ENCODE measurements around the gene ADAMTS19.

ADAMTS19 gene

DNA sequence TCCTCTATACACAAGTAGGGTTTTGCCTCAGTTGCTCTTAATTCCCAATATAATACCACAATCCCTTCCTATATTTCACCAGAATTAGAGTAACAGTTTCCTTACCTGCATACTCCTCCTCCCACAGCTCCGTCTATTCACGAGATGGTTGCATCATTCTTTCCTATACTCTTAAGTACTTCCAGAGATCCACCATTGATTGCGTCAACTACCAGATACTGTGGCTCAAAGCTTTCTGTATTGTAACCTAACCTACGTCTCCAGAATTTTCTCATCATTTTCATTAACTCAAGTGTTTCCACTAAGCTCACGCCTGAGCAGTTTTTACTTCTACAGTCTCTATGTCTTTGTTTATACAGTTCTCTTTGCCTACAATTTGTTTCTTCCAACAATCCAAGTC lies 256.6 kb downstream of the ADAMTS19 start:
- no peak overlapping the region for H3K27ac ChIP-seq
- TF ChIP-seq ZFX (IDR thresholded peaks at IDR 0.05; ENCODE audit: borderline replicate concordance): no peak
- TF ChIP-seq, protein P1, sequence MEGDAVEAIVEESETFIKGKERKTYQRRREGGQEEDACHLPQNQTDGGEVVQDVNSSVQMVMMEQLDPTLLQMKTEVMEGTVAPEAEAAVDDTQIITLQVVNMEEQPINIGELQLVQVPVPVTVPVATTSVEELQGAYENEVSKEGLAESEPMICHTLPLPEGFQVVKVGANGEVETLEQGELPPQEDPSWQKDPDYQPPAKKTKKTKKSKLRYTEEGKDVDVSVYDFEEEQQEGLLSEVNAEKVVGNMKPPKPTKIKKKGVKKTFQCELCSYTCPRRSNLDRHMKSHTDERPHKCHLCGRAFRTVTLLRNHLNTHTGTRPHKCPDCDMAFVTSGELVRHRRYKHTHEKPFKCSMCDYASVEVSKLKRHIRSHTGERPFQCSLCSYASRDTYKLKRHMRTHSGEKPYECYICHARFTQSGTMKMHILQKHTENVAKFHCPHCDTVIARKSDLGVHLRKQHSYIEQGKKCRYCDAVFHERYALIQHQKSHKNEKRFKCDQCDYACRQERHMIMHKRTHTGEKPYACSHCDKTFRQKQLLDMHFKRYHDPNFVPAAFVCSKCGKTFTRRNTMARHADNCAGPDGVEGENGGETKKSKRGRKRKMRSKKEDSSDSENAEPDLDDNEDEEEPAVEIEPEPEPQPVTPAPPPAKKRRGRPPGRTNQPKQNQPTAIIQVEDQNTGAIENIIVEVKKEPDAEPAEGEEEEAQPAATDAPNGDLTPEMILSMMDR (IDR thresholded peaks at IDR 0.05): no peak

DNA sequence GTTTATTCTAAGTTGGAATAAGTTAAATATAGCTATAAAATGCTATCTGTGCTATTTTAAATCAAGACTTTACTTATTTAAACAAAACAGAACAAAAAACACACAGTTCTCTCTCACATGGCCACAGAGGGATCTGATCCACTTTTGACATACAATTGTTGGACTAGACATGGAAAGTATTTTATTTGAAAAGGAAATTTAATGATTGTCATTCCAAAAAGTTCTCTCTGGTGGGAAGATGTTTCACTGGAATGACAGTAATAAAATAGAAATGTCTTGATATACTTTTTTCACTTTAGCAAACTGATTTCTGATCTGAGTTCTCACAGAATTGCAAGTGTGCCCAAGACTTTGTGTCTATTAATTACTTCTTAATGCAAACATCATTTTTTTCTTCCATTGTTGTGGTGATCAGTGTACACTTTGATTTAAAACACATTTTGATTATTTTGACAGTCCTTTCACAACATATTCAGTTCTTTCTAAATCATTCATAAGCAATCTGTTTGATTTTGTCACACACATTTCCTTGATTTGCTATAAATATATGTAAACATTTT lies 257.7 kb downstream of the ADAMTS19 start:
- TF ChIP-seq, protein P1 (IDR thresholded peaks at IDR 0.05): no peak
- TF ChIP-seq ZFX (IDR thresholded peaks at IDR 0.05; ENCODE audit: borderline replicate concordance): no peak
- H3K27ac ChIP-seq: no peak overlapping the region

DNA sequence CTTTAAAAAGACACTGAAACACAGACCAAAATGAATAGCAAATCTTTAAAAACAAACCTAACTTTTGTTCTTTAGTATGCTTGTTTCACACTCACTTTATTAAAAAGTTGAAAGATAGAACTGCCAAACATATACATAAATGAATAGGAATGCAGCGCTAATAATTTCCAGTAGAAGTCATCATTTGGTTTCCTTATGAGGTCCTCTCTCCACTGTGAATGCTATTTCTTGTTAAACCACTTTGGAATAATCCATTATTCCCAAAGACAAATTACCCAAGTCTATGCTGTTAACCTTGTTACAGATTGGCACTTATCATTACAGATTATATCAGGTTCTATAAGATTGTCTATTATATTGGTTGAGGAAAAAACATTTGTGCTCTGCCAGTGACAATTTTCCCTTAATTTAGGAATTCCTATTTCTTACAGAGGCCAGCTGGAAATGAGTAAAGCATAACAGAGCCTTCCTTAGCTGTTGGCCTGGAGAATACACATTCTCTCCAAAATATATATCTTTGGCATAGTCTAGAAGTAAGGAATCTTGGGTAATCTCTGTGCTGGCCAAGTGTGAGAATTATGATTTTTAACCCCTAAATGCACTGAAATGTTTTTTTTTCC lies 258.5 kb downstream of the ADAMTS19 start:
- TF ChIP-seq ZFX (IDR thresholded peaks at IDR 0.05; ENCODE audit: borderline replicate concordance): no peak
- TF ChIP-seq, protein P1 (IDR thresholded peaks at IDR 0.05): no peak
- no peak overlapping the region for H3K27ac ChIP-seq

DNA sequence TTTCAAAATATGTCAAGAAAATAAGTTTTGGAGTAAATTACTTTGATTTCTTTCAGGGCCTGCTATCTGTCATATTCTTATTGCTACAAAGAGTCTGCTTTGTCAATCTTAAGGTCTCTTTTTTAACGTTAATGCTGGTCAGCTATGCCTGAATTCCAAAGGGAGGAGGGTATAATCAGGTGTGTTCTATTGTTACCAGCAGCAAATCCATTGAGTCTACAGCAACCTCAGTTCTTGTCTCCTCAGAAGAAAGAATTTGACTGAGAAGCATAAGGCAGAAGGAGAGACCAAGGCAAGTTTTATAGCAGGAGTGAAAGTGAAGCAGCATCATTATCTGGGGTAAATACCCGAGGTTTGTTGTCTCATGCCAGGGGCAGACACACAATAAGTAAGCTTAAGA lies 264.1 kb downstream of the ADAMTS19 start:
- TF ChIP-seq, protein P1 (IDR thresholded peaks at IDR 0.05): no peak
- no peak for TF ChIP-seq ZFX (IDR thresholded peaks at IDR 0.05; ENCODE audit: borderline replicate concordance)
- H3K27ac ChIP-seq: no peak overlapping the region

DNA sequence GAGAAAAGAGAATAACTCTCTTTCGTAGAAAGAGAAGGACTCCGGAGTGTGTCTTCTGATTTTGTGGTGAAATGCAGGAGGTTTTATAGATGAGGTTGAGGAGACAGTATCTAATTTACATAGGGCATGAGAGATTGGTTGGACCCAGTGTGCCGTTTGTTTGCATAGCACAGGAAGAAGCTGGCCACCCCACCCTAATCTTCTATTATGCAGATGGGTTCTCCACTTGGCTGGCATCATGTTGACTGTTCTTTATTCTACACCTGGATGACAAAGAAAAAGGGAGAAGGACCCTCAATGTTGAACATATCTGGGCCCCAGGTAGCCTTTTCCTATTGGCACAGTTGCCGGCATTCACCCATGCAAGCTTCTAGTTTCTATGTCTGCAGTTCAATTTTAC lies 264.5 kb downstream of the ADAMTS19 start:
- no peak overlapping the region for H3K27ac ChIP-seq
- TF ChIP-seq, protein P1 (IDR thresholded peaks at IDR 0.05): no peak
- no peak for TF ChIP-seq ZFX (IDR thresholded peaks at IDR 0.05; ENCODE audit: borderline replicate concordance)

DNA sequence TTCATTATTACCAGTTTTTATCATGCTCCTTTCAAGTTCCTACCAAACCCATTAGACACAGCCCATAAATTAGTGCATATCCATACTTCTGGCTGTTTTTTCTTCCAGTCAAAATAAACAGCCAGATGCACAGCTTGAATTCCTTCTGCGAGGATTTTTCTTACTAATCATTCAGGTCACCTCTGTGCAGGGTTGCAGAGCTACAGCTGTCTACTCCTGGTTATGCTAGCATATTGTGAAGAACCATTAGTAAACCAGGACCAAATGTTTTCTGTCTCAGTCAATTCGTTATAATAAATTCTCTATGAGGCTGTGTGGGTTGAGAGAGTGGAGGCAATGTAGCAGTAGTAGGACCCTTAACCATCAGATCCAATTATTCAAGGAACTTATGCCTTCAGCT lies 279.7 kb downstream of the ADAMTS19 start:
- no peak overlapping the region for H3K27ac ChIP-seq
- no peak for TF ChIP-seq ZFX (IDR thresholded peaks at IDR 0.05; ENCODE audit: borderline replicate concordance)
- TF ChIP-seq, protein P1 (IDR thresholded peaks at IDR 0.05): no peak

DNA sequence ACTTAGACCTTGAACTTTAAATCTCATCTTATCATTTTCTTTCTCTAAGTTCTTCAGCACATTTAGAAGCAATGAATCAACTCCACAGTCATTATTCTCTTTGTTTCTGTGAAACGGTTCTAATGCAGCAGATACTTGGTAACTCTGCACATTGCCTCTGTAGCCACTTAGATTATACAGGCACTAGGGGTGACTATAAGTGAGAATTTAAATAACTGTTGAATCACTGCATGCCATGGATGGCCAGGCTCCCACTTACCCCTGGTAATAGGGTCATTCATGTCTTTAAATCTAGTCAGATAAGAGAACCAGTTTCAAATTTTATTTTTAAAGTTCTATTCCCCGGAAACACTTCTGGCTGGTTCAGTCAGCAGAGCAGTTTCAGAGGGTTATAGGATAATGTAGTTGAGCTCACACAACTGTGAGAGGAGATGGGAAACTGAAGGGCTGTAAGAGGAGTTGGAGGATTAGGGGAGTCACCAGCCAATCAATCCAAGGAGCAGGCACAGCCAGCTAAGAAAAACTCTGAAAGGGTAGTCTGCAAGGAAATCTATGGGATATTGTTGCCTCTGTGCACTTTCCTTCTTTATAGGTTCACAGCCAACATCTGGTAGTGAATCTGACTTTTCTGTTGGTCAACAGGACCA lies 283.6 kb downstream of the ADAMTS19 start:
- TF ChIP-seq, protein P1 (IDR thresholded peaks at IDR 0.05): no peak
- TF ChIP-seq ZFX (IDR thresholded peaks at IDR 0.05; ENCODE audit: borderline replicate concordance): no peak
- H3K27ac ChIP-seq: no peak overlapping the region

Data from 22Rv1 (cell line).